ENCODE results near the gene EMD.

EMD gene

GRCh38 chrX:154355094-154355775, 23.9 kb upstream of the EMD start:
- DNase-seq (ENCODE audit: low spot score) (no peak), FAIRE-seq (no peak)

GRCh38 chrX:154355776-154356140, 23.3 kb upstream of the EMD start:
- FAIRE-seq (no peak), DNase-seq (ENCODE audit: low spot score) (no peak)

- DNase-seq (ENCODE audit: low spot score), result no peak
- FAIRE-seq, result no peak
Observed at GRCh38 chrX:154356596-154356995, 22.5 kb upstream of the EMD start.

- FAIRE-seq, result no peak
- DNase-seq (ENCODE audit: low spot score), result no peak
Observed at GRCh38 chrX:154357205-154357604, 21.9 kb upstream of the EMD start.

- FAIRE-seq, result no peak
Observed at GRCh38 chrX:154358011-154358410, 21.1 kb upstream of the EMD start.

GRCh38 chrX:154358829-154359228, 20.3 kb upstream of the EMD start:
- DNase-seq (ENCODE audit: low spot score) (no peak), FAIRE-seq (no peak)

More at GRCh38 chrX:154358011-154358410, 21.1 kb upstream of the EMD start:
- no peak for DNase-seq (ENCODE audit: low spot score)

- FAIRE-seq, result no peak
- no peak for DNase-seq (ENCODE audit: low spot score)
Observed at GRCh38 chrX:154359362-154360154, 19.5 kb upstream of the EMD start.

GRCh38 chrX:154360155-154360713, 18.9 kb upstream of the EMD start:
- no peak for DNase-seq (ENCODE audit: low spot score)
- FAIRE-seq, result no peak

- FAIRE-seq (no peak), DNase-seq (ENCODE audit: low spot score) (no peak)
Observed at GRCh38 chrX:154362085-154362742, 16.9 kb upstream of the EMD start.

GRCh38 chrX:154363706-154364439, 15.2 kb upstream of the EMD start:
- DNase-seq (ENCODE audit: low spot score) (no peak), FAIRE-seq (no peak)

- DNase-seq (ENCODE audit: low spot score) (no peak), FAIRE-seq (no peak)
Observed at GRCh38 chrX:154365052-154365600, 14.0 kb upstream of the EMD start.

- FAIRE-seq (no peak), DNase-seq (ENCODE audit: low spot score) (no peak)
Observed at GRCh38 chrX:154365997-154366665, 13.0 kb upstream of the EMD start.

GRCh38 chrX:154366666-154367055, 12.4 kb upstream of the EMD start:
- DNase-seq (ENCODE audit: low spot score), result no peak
- FAIRE-seq, result no peak

- DNase-seq (ENCODE audit: low spot score), result no peak
- FAIRE-seq, result no peak
Observed at GRCh38 chrX:154367474-154368308, 11.4 kb upstream of the EMD start.

- DNase-seq (ENCODE audit: low spot score) (peak; percentile 96), FAIRE-seq (peak; percentile 92)
Observed at GRCh38 chrX:154368630-154369448, 10.3 kb upstream of the EMD start.

- peak; percentile 94 for DNase-seq (ENCODE audit: low spot score)
- FAIRE-seq, result peak; percentile 87
Observed at GRCh38 chrX:154369449-154370299, 9.4 kb upstream of the EMD start.

GRCh38 chrX:154370300-154371016, 8.6 kb upstream of the EMD start:
- FAIRE-seq, result no peak
- no peak for DNase-seq (ENCODE audit: low spot score)

Measured in RCC 7860 (cell line).